GM21528 (cell line): Measurements from ENCODE around the gene NF2.
"Not testable (repeated sequence)": the region's sequence is repeated elsewhere in the genome, so short reads cannot be mapped to it uniquely, and the experiment has no call there.

Experiments used
- ATAC-seq: cut with Tn5 transposase; IDR thresholded peaks from one replicate; pipeline ENCODE4 v1.9.1; 2021; ENCODE audit warnings: mild to moderate bottlenecking, moderate library complexity; ENCODE audit not compliant: unreplicated experiment, low FRiP score

The NF2 gene

GRCh38 chr22:29603358-29604075, at the start of gene NF2:
Gene NF2 (plus strand): TSS chr22:29603633. CDS start chr22:29603999, 366 bp downstream.
- ATAC-seq = peak; percentile 95

GRCh38 chr22:29555065-29555644, 48.3 kb upstream of the NF2 start:
- no peak for ATAC-seq

- ATAC-seq = no peak
Measured at GRCh38 chr22:29559030-29559429, 44.4 kb upstream of the NF2 start.

- ATAC-seq = no peak
Measured at GRCh38 chr22:29559853-29560252, 43.6 kb upstream of the NF2 start.

- no peak for ATAC-seq
Measured at GRCh38 chr22:29563652-29564460, 39.6 kb upstream of the NF2 start.

GRCh38 chr22:29566513-29566912, 36.9 kb upstream of the NF2 start:
- ATAC-seq = not testable (repeated sequence)

- no peak for ATAC-seq
Measured at GRCh38 chr22:29567338-29567737, 36.1 kb upstream of the NF2 start.

GRCh38 chr22:29569011-29569678, 34.3 kb upstream of the NF2 start:
- no peak for ATAC-seq

GRCh38 chr22:29570456-29570855, 33.0 kb upstream of the NF2 start:
- ATAC-seq = no peak

- no peak for ATAC-seq
Measured at GRCh38 chr22:29570912-29571549, 32.4 kb upstream of the NF2 start.

- ATAC-seq = no peak
Measured at GRCh38 chr22:29574762-29575450, 28.5 kb upstream of the NF2 start.

- no peak for ATAC-seq
Measured at GRCh38 chr22:29578462-29579200, 24.8 kb upstream of the NF2 start.

GRCh38 chr22:29580200-29580810, 23.1 kb upstream of the NF2 start:
- ATAC-seq = no peak

GRCh38 chr22:29581799-29582198, 21.6 kb upstream of the NF2 start:
- no peak for ATAC-seq

- no peak for ATAC-seq
Measured at GRCh38 chr22:29584975-29585374, 18.5 kb upstream of the NF2 start.

- not testable (repeated sequence) for ATAC-seq
Measured at GRCh38 chr22:29586193-29586705, 17.2 kb upstream of the NF2 start.

GRCh38 chr22:29587938-29588699, 15.3 kb upstream of the NF2 start:
- no peak for ATAC-seq

GRCh38 chr22:29593923-29594322, 9.5 kb upstream of the NF2 start:
- no peak for ATAC-seq
